Common myeloid progenitor, CD34-positive (primary cell): ENCODE results near the gene PSMB5.

ENCODE experiments used
- CTCF ChIA-PET: fragments of 350-600 bp; sonication (Branson Sonifier 250); formaldehyde crosslinking; loops from one replicate; lab custom pipeline; 2021; ENCODE audit warnings: antibody characterized with exemption; lab: Charles Lee
- POLR2A ChIA-PET: fragments of 350-600 bp; sonication (Branson Sonifier 250); formaldehyde crosslinking; loops from one replicate; lab custom pipeline; 2021; ENCODE audit warnings: antibody characterized with exemption; lab: Charles Lee
- DNase-seq, 3 donors: peaks; one replicate each; pipeline versions ENCODE4 v3.0.0 to v3.0.0-alpha.2; 2013
- H3K27ac ChIP-seq, 2 experiments: 1 replicate in 1 of 2; 2 replicates in 1 of 2; pipeline ENCODE4 v1.7.0; 2013; ENCODE audit warnings: inconsistent platforms in 2 of 2, low read length in 2 of 2, mild to moderate bottlenecking in 2 of 2, low read depth in 1 of 2, moderate library complexity in 1 of 2; ENCODE audit not compliant: severe bottlenecking in 2 of 2, insufficient read depth in 1 of 2, poor library complexity in 1 of 2
- H3K27me3 ChIP-seq, 5 experiments: replicated peaks in 2 of 5; 1 replicate in 3 of 5; 2 replicates in 2 of 5; pipeline versions ENCODE4 v1.6.1 to v1.7.0; 2013; ENCODE audit warnings: low read length in 4 of 5, mild to moderate bottlenecking in 2 of 5, moderate library complexity in 2 of 5, inconsistent platforms in 1 of 5; ENCODE audit not compliant: insufficient read depth in 5 of 5, control insufficient read depth in 4 of 5
- H3K36me3 ChIP-seq, 4 experiments: 1 replicate in 2 of 4; 2 replicates in 2 of 4; pipeline versions ENCODE4 v1.6.1 to v1.7.0; 2013; ENCODE audit warnings: low read length in 3 of 4, control low read depth in 1 of 4, mild to moderate bottlenecking in 1 of 4; ENCODE audit not compliant: control insufficient read depth in 4 of 4, insufficient read depth in 4 of 4
- H3K4me1 ChIP-seq, 4 experiments: 1 replicate in 3 of 4; 2 replicates in 1 of 4; pipeline versions ENCODE4 v1.6.1 to v1.7.1; 2013; ENCODE audit warnings: low read length in 3 of 4, mild to moderate bottlenecking in 3 of 4, control low read depth in 1 of 4, inconsistent platforms in 1 of 4, moderate library complexity in 1 of 4; ENCODE audit not compliant: control insufficient read depth in 4 of 4, insufficient read depth in 4 of 4; ENCODE audit errors: control extremely low read depth in 1 of 4
- H3K4me3 ChIP-seq, 7 experiments: 1 replicate in 4 of 7; 2 replicates in 3 of 7; pipeline versions ENCODE4 v1.5.1 to v1.7.0; 2013; ENCODE audit warnings: mild to moderate bottlenecking in 7 of 7, low read length in 6 of 7, moderate library complexity in 6 of 7, inconsistent platforms in 2 of 7, low read depth in 2 of 7, control low read depth in 1 of 7; ENCODE audit not compliant: insufficient read depth in 4 of 7, control insufficient read depth in 1 of 7; ENCODE audit errors: extremely low read depth in 1 of 7
- H3K9me3 ChIP-seq, 5 experiments: 1 replicate in 4 of 5; 2 replicates in 1 of 5; pipeline versions ENCODE4 v1.6.1 to v1.7.1; 2013; ENCODE audit warnings: low read length in 4 of 5, mild to moderate bottlenecking in 2 of 5, inconsistent platforms in 1 of 5, low read depth in 1 of 5, moderate library complexity in 1 of 5; ENCODE audit not compliant: control insufficient read depth in 4 of 5, insufficient read depth in 2 of 5; ENCODE audit errors: control extremely low read depth in 1 of 5
- WGBS: methylation state at CpG from one replicate; pipeline ENCODE4 v1.1.5; 2013; ENCODE audit not compliant: insufficient coverage; 5-methylcytosine and 5-hydroxymethylcytosine counted together

The PSMB5 gene

GRCh38 chr14:23002592-23002991, 32.1 kb downstream of the PSMB5 start:
- ChIA-PET POLR2A (no interaction called here), CTCF (interaction anchor here (1.6 to 34.1 kb wide), 3 partner anchors 9 to 50 kb away, joined by 4 to 933 read pairs (median 7); partner anchors contain the start of genes CDH24 and PSMB11)
- H3K9me3 ChIP-seq: no peaks in the 10 kb centered on the region
- H3K27ac ChIP-seq: no peak overlapping the region
- H3K27me3 ChIP-seq: no peaks in the 10 kb centered on the region
- no peak overlapping the region for H3K4me3 ChIP-seq
- no peak for DNase-seq
- 89% methylated on average over 1 of the region's 3 CpGs for WGBS
- peaks cover 0 to 6% (median 0%) of the 10 kb centered on the region in 4 experiments for H3K36me3 ChIP-seq
- peaks cover 8 to 17% (median 14%) of the 10 kb centered on the region in 4 experiments for H3K4me1 ChIP-seq

GRCh38 chr14:23000860-23001259, 33.8 kb downstream of the PSMB5 start:
- no peaks in the 10 kb centered on the region for H3K27me3 ChIP-seq
- no peak overlapping the region for H3K4me3 ChIP-seq
- no peaks in the 10 kb centered on the region for H3K9me3 ChIP-seq
- CTCF ChIA-PET: interaction anchor here (0.6 to 34.1 kb wide), 9 partner anchors 9 to 267 kb away, joined by 3 to 933 read pairs (median 3); partner anchors contain the start of genes AJUBA, CDH24 and PSMB11
- H3K4me1 ChIP-seq: peaks cover 0 to 7% (median 4%) of the 10 kb centered on the region in 4 experiments
- DNase-seq: no peak
- H3K36me3 ChIP-seq: peaks cover 0 to 6% (median 2%) of the 10 kb centered on the region in 4 experiments
- WGBS: no CpG with 5 or more reads among the region's 2 CpGs
- no peak overlapping the region for H3K27ac ChIP-seq
- POLR2A ChIA-PET: no interaction called here

DNA sequence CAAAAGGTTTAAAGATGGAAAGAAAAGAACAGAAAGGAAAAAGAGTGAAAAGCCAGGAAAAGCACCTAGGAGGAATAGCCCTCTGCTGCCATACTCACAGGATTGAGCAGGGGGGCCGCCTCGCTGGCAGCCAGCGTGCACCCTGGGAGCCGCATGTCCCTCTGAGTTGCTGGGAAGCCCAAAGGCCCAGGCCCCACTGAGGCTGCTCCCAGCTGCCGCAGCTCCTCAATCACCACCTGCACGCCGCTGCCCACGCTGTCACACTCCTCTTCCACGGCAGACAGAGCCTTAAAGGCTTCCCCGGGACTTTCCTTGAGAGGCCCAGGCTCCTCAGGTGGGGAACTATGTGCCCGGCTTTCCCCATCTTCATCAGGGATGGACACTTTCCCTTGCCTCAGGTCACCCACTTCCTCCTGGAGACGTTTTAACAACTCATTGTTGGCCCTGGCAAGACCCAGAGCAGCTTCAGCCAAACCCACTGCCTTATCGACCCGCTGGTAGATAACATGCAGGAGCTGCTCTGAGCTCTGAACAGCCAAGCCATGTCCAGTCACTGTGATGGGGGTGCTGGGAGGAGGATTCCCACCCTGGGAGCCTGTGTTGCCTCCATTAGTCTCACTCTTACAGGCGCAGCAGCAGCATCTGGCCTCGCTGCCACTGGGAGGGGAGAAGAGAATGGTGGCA, 36.2 kb downstream of the PSMB5 start:
- Histone ChIP-seq H3K9me3 (no peaks in the 10 kb centered on the region), H3K27ac (no peak overlapping the region), H3K36me3 (peaks cover 0 to 10% (median 3%) of the 10 kb centered on the region in 4 experiments), H3K4me3 (no peak overlapping the region), H3K4me1 (peaks cover 0 to 4% (median under 1%) of the 10 kb centered on the region in 4 experiments), H3K27me3 (no peaks in the 10 kb centered on the region)
- ChIA-PET POLR2A (interaction anchor here (1.1 kb wide), 1 partner anchor 37 kb away, joined by 3 read pairs; no protein-coding TSS in a partner anchor), CTCF (interaction anchor here (1.1 to 34.1 kb wide), 4 partner anchors 8 to 54 kb away, joined by 3 to 933 read pairs (median 61); partner anchors contain the start of genes AJUBA, CDH24 and PSMB11)
- DNase-seq: no peak
- 98% methylated on average over 14 of the region's 16 CpGs for WGBS

DNA sequence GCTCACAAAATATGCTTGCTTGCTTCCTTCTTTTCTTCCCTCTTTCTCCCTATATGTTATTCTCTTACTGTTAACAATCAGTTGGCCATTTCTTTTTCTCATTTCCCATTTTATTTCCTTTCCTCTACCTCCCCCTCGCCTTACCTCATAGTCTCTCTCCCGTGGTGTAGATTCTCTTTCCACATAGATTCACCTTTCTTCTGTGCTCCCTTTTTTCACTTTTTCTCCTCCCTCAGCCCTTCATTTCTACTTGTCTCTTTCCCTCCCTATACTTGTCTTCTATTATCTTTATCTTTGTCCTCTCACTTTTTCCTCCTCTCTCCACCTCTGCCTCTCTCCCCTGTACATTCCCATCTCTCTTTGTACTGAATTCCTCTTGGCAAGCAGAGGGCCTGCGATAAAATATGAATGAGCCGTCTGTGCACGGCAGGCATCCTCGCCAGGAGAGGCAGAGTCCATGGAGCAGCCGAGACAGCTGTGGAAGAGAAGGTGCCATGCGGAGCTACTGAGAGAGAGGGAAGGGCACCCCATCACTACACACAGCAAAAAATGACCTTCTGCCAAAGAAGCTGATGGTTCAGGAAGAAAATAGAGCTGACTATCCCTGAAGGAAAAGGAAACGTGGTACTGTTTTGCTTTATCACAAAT, 36.9 kb downstream of the PSMB5 start:
- Histone ChIP-seq H3K27me3 (no peaks in the 10 kb centered on the region), H3K36me3 (peaks cover 0 to 10% (median 5%) of the 10 kb centered on the region in 4 experiments), H3K4me1 (peaks cover 0 to 4% (median under 1%) of the 10 kb centered on the region in 4 experiments), H3K9me3 (no peaks in the 10 kb centered on the region), H3K27ac (no peak overlapping the region), H3K4me3 (no peak overlapping the region)
- 69% methylated on average over 2 of the region's 9 CpGs for WGBS
- POLR2A ChIA-PET: interaction anchor here (1.1 kb wide), 1 partner anchor 38 kb away, joined by 3 read pairs; no protein-coding TSS in a partner anchor
- CTCF ChIA-PET: interaction anchor here (1.1 to 34.1 kb wide), 4 partner anchors 9 to 55 kb away, joined by 3 to 933 read pairs (median 61); partner anchors contain the start of genes AJUBA, CDH24 and PSMB11
- DNase-seq: no peak

GRCh38 chr14:22996768-22997654, 37.7 kb downstream of the PSMB5 start:
- 81% methylated on average over 3 of the region's 11 CpGs for WGBS
- no peak for DNase-seq
- POLR2A ChIA-PET: interaction anchor here (0.5 to 1.5 kb wide), 2 partner anchors 10 to 27 kb away, joined by 4 read pairs; no protein-coding TSS in a partner anchor

GRCh38 chr14:22995889-22996625, 38.6 kb downstream of the PSMB5 start:
- Histone ChIP-seq H3K27me3 (no peaks in the 10 kb centered on the region), H3K4me1 (peaks cover 0 to 4% (median under 1%) of the 10 kb centered on the region in 4 experiments), H3K27ac (no peak overlapping the region), H3K36me3 (peaks cover 0 to 13% (median 7%) of the 10 kb centered on the region in 4 experiments), H3K4me3 (no peak overlapping the region), H3K9me3 (no peaks in the 10 kb centered on the region)
- POLR2A ChIA-PET: interaction anchor here (0.5 to 1.5 kb wide), 3 partner anchors 11 to 28 kb away, joined by 4 read pairs; no protein-coding TSS in a partner anchor
- 98% methylated on average over 6 of the region's 9 CpGs for WGBS
- CTCF ChIA-PET: interaction anchor here (0.9 to 34.1 kb wide), 20 partner anchors 8 to 99 kb away, joined by 3 to 933 read pairs (median 6); partner anchors contain the start of genes ACIN1, AJUBA, C14orf119 and CDH24
- no peak for DNase-seq

More at GRCh38 chr14:22996768-22997654, 37.7 kb downstream of the PSMB5 start:
- Histone ChIP-seq H3K9me3 (no peaks in the 10 kb centered on the region), H3K4me3 (no peak overlapping the region), H3K4me1 (peaks cover 0 to 4% (median under 1%) of the 10 kb centered on the region in 4 experiments), H3K36me3 (peaks cover 0 to 10% (median 5%) of the 10 kb centered on the region in 4 experiments), H3K27ac (no peak overlapping the region), H3K27me3 (no peaks in the 10 kb centered on the region)
- CTCF ChIA-PET: interaction anchor here (1.0 to 34.1 kb wide), 9 partner anchors 11 to 81 kb away, joined by 4 to 933 read pairs (median 27); partner anchors contain the start of genes AJUBA, CDH24 and PSMB11
